Neutrophil (primary cell): ENCODE measurements around the gene SNRPD2.
"Not testable (repeated sequence)": the region's sequence is repeated elsewhere in the genome, so short reads cannot be mapped to it uniquely, and the experiment has no call there.

Experiments
- H3K27ac ChIP-seq: fragments of 200-600 bp; sonication (generic); 2 replicates; pipeline ENCODE4 v1.5.1; 2016; ENCODE audit warnings: mild to moderate bottlenecking, moderate library complexity
- H3K27me3 ChIP-seq: fragments of 200-600 bp; sonication (generic); 2 replicates; pipeline ENCODE4 v1.6.0; 2016; ENCODE audit warnings: mild to moderate bottlenecking
- H3K36me3 ChIP-seq: fragments of 200-600 bp; sonication (generic); 2 replicates; pipeline ENCODE4 v1.5.1; 2017
- H3K4me1 ChIP-seq, 2 experiments: fragments of 200-600 bp in 1 of 2; sonication (generic) in 1 of 2; 1 replicate in 1 of 2; 2 replicates in 1 of 2; pipeline versions ENCODE4 v1.5.1 to v1.6.1; 2013 to 2016; ENCODE audit warnings: low read depth in 1 of 2, low read length in 1 of 2, mild to moderate bottlenecking in 1 of 2, moderate library complexity in 1 of 2; ENCODE audit not compliant: control insufficient read depth in 1 of 2, insufficient read depth in 1 of 2
- H3K4me3 ChIP-seq, 2 experiments: fragments of 200-600 bp in 1 of 2; sonication (generic) in 1 of 2; 1 replicate in 1 of 2; 2 replicates in 1 of 2; pipeline ENCODE4 v1.5.1; 2013 to 2016; ENCODE audit warnings: low read depth in 1 of 2, low read length in 1 of 2, mild to moderate bottlenecking in 1 of 2, moderate library complexity in 1 of 2
- H3K9me3 ChIP-seq: fragments of 200-600 bp; sonication (generic); 2 replicates; pipeline ENCODE4 v1.5.1; 2016
- CTCF ChIP-seq: fragments of 200-600 bp; sonication (generic); IDR thresholded peaks from 2 replicates; pipeline ENCODE4 v1.5.1; 2016; ENCODE audit warnings: antibody characterized with exemption

SNRPD2 gene

DNA sequence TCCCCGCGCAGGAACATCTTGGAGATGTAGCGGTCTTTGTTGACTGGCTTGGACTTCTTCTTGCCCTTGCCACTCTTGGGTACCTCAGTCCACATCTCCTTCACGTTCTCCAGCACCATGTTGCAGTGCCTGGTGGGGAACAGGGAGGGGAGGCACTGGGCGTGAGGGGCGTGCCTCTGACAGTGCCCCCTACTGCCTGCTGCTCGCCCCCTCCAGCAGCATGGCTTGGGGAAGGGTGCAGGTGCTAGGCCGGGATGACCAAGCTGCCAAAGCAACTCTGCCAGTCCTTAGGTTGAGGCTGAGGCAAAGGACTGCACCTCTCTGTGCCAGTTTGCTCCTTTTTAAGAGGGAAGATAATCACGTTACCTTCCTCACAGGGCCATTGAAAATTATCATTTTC, 4.2 kb downstream of the SNRPD2 start:
- H3K36me3 ChIP-seq, result peaks cover 42% of the 10 kb centered on the region
- no peak overlapping the region for H3K4me3 ChIP-seq
- no peak for TF ChIP-seq CTCF

GRCh38 chr19:45685045-45685444, 6.7 kb downstream of the SNRPD2 start:
- Histone ChIP-seq H3K27me3 (peaks cover 16% of the 10 kb centered on the region), H3K36me3 (peaks cover 42% of the 10 kb centered on the region), H3K4me1 (peaks cover 4 to 11% of the 10 kb centered on the region in 2 experiments)
- not testable (repeated sequence) for H3K27ac ChIP-seq, H3K9me3 ChIP-seq, H3K4me3 ChIP-seq

More for the DNA sequence above, 4.2 kb downstream of the SNRPD2 start:
- H3K27me3 ChIP-seq, result no peaks in the 10 kb centered on the region
- no peaks in the 10 kb centered on the region for H3K9me3 ChIP-seq
- H3K27ac ChIP-seq, result no peak overlapping the region
- peaks cover 10 to 11% of the 10 kb centered on the region in 2 experiments for H3K4me1 ChIP-seq

DNA sequence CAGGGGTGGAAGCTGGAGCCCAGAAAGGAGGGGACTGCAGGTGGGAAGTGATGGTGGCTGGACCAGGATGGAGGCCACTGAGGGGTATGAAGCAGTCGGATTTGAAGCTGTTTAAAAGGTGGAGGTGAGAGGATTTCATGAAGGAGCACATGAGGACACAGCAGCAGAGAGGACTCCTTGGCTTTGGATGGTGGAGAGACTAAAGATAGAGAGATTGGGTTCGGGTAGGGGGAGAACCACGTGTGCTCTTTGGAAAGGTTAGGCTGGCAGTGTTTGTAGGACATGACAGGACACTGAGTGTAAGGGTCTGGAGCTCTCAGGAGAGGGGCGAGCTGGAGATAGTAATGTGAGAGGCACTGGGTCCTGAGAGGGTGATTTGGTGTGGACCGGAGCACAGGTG, 8.8 kb downstream of the SNRPD2 start:
- H3K9me3 ChIP-seq, result no peaks in the 10 kb centered on the region
- H3K4me1 ChIP-seq, result peaks cover 6 to 13% of the 10 kb centered on the region in 2 experiments
- H3K27ac ChIP-seq, result no peak overlapping the region
- H3K4me3 ChIP-seq, result no peak overlapping the region
- TF ChIP-seq CTCF, result no peak
- peaks cover 37% of the 10 kb centered on the region for H3K27me3 ChIP-seq
- peaks cover 37% of the 10 kb centered on the region for H3K36me3 ChIP-seq

DNA sequence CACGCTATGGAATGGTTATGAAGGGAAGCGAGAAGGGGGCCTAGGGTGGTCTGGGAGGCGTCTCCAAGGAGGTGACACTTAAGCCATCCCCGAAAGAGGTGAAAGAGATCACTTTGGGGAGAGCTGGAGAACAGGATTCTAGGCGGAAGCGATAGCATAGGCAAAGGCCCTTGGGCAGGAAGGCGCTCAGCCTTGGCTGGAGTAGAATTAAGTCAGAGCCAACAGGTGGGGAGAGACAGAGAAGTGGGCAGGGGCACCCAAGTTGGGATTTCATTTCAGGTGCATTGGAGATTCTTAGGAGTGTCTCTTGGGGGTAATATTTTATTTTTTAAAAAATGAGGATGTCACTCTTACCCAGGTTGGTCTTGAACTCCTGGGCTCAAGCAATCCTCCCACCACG, 9.6 kb downstream of the SNRPD2 start:
- H3K27ac ChIP-seq, result no peak overlapping the region
- peaks cover 45% of the 10 kb centered on the region for H3K27me3 ChIP-seq
- H3K4me3 ChIP-seq, result no peak overlapping the region
- H3K9me3 ChIP-seq, result no peaks in the 10 kb centered on the region
- TF ChIP-seq CTCF, result no peak
- peaks cover 13 to 21% of the 10 kb centered on the region in 2 experiments for H3K4me1 ChIP-seq
- H3K36me3 ChIP-seq, result peaks cover 29% of the 10 kb centered on the region

GRCh38 chr19:45681391-45682015, 10.2 kb downstream of the SNRPD2 start:
- Histone ChIP-seq H3K27me3 (peaks cover 51% of the 10 kb centered on the region), H3K36me3 (peaks cover 23% of the 10 kb centered on the region), H3K27ac (peak overlapping the region; percentile 43), H3K9me3 (no peaks in the 10 kb centered on the region), H3K4me3 (peak overlapping the region; percentile 26 to 57), H3K4me1 (peaks cover 19 to 27% of the 10 kb centered on the region in 2 experiments)
- TF ChIP-seq CTCF, result peak; percentile 99

GRCh38 chr19:45677351-45678230, 14.2 kb downstream of the SNRPD2 start:
- no peaks in the 10 kb centered on the region for H3K36me3 ChIP-seq
- H3K4me1 ChIP-seq, result peaks cover 25 to 32% of the 10 kb centered on the region in 2 experiments
- H3K27me3 ChIP-seq, result peaks cover 90% of the 10 kb centered on the region
- H3K9me3 ChIP-seq, result no peaks in the 10 kb centered on the region
- H3K27ac ChIP-seq, result no peak overlapping the region
- peak overlapping the region in 1 of 2 experiments; percentile 34 for H3K4me3 ChIP-seq
- TF ChIP-seq CTCF, result no peak
